COLO668 (cell line): ENCODE measurements around the gene CCDC106.

Experiments used
- DNase-seq: peaks from one replicate; lab custom pipeline; 2025; ENCODE audit not compliant: unreplicated experiment; lab: John Stamatoyannopoulos, UW

CCDC106 gene

GRCh38 chr19:55667958-55668357 is 19.9 kb downstream of the CCDC106 start:
- DNase-seq: no peak

DNA sequence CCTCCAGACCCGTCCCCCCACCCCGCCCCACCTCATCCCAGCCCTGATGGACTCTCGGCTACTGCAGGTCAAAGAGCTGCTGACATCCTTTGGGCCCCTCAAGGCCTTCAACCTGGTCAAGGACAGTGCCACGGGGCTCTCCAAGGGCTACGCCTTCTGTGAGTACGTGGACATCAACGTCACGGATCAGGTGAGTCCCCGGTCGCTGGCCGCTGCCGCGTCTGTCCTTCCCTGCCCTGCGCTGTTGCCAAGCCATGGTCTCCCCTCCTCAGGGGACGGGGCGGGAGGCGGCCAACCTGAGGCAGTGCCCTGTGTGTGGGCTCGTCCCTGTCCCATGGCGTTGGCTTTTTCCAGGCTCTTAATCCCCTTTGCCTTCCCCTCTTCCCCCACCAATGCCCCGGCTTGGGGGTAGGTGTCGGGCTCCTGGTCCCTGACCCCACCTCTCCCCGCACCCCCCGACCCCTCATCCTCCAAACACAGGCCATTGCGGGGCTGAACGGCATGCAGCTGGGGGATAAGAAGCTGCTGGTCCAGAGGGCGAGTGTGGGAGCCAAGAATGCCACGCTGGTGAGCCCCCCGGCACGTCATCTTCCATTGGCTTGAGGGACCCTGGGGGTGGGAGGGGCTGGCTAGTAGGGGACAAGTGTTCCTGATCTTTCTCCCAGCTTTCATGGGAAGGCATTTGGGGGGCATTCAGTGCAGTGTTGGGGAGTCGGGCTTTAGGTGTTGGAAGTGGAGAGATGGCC is 20.8 kb downstream of the CCDC106 start:
- no peak for DNase-seq

- no peak for DNase-seq
These were observed 21.6 kb downstream of the CCDC106 start for GRCh38 chr19:55669418-55670279.

- DNase-seq: peak; percentile 1
These were observed 22.5 kb downstream of the CCDC106 start for GRCh38 chr19:55670280-55671053.

- no peak for DNase-seq
These were observed 23.0 kb downstream of the CCDC106 start for GRCh38 chr19:55671054-55671378.

GRCh38 chr19:55672418-55672817 is 24.4 kb downstream of the CCDC106 start:
- DNase-seq: no peak

DNA sequence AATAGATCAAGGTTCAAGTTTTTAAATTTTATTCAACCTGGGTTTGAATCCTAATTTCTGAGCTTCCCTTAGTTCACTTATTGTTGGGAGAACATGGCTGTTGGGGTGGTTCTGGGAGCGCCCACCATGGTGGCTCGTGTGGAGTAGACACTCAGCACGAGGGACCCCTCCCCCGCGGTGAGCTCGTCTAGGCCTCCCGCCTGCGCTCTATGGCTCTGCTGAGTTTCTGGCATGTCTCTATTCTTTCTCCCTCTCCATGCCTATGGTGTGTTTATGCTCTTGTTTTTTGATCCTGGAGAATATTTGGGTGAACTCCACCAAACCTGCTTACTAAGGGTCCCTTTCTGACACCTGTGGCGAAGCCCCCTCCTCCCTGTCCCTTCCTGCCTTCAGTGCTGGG is 25.5 kb downstream of the CCDC106 start:
- DNase-seq: no peak

DNA sequence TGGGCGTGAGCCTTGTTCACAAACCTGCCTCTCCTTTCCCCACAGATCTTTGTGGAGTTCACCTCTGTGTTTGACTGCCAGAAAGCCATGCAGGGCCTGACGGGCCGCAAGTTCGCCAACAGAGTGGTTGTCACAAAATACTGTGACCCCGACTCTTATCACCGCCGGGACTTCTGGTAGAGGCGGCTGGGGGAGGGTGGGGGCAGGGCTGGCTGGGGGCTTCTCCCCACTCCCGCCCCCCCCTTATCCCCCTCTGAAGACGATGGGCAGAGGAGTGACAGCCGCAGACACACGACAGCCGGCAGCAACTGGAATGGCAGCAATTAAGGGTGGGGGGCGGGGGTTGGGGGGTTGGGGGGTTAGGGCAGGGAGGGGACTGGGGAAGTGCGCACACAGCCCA is 25.9 kb downstream of the CCDC106 start:
- no peak for DNase-seq

- no peak for DNase-seq
These were observed 26.4 kb downstream of the CCDC106 start for GRCh38 chr19:55674459-55674840.

GRCh38 chr19:55674841-55675660 is 27.0 kb downstream of the CCDC106 start, which contains the start of gene EPN1:
EPN1 (plus strand) TSS chr19:55675226; CDS start chr19:55678628, 3,402 bp downstream.
- peak; percentile 97 for DNase-seq

DNA sequence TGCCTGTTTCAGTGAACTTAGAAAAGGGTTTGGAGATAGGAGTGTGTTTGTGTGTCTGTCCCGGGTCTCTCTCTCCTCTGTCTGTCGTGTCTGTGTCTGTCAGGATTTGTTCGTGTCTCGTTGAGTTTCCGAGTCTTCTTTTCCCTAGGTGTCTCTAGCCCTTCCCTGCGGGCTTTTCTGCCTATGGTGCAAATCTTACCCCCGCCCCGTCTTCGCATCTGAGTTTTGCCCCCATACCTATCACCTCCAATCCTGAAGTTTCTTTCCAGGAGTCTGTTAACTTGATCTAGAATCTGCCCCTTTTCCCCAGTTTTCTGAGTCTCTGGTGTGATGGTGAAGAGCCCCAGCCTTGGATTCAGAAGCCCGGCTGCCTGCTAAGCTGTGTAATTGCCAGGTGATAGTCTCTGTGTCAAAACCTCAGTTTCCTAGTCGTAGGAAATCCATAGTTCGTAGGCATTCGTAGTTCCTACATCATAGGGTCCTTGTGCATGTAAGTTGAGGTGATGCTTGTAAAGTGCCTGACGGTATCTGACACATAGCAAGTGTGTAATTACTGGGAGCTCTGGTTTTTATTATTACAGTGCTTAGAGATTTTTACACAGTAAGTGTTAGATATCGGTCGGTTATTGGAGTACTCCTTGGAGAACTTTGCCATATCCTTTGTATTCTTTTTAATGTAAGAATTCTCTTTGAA is 27.8 kb downstream of the CCDC106 start:
- no peak for DNase-seq

DNA sequence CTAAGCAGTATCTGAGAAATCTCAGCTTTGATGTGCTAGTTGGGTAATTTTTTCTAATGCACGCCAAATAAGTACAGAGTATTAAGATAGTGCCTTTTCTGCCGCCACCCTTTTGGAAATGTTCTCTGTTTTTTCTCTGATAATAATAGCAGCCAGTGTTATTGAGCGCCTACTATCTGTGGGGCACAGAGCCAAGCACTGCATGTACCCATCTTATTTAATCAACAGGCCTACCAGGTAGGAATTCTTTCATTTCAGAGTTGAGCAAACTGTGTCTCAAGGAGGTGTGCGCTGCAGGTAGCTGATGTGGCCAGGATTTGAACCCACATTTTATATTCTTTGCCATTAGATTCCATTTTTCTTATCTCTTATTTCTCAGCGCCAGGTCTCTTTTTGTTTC is 28.4 kb downstream of the CCDC106 start:
- DNase-seq: no peak

DNA sequence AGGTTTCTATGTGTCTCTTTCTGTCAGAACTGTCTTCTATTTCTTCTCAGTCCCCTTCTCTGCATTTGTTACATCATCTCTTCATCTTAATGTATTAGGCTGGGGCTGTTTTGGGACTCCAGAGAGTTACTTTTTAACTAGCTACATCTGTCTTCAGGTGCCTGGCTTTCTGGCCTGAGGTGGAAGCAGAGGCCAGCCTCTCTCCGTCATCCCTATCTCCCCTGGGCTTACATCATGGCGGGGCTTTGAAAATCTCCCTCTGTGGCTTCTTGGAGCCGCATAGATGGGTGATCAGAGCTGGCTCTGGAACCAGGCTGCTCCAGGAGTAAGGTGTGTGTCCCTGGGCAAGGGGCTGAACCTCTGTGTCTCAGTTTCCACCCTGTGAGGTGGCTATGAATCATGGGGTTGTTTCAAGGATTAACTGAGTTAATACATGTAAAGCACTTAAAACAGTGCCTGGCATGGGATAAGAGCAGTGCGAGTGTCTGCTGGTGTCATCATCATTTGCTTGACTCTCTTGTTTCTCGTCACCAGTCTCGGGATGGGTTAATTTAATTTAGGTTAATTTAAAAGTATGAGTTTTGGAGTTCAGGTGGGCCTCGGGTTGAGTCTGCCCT is 29.0 kb downstream of the CCDC106 start:
- no peak for DNase-seq

DNA sequence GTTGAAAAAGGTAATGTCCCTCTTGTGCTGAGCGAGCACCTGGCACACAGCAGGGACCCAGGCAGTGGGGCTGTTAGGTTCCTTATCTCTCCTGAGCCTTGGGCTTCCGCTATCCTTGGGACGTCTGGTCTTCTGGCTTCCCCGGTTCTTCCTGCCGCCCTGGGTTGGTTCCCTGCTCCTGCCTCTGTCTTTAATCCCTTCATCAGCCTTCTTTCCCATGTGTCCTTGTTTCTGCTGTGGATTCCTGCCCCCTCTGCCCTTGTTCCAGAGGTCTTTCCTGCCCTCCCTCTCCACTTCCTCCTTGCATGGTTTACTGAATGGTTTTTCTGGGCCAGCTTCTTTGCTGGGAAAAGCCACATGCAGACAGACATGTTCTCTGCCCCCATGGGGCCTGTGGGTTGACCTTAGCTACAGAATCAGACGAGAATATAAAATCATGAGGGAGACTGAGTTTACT is 29.6 kb downstream of the CCDC106 start:
- no peak for DNase-seq

DNA sequence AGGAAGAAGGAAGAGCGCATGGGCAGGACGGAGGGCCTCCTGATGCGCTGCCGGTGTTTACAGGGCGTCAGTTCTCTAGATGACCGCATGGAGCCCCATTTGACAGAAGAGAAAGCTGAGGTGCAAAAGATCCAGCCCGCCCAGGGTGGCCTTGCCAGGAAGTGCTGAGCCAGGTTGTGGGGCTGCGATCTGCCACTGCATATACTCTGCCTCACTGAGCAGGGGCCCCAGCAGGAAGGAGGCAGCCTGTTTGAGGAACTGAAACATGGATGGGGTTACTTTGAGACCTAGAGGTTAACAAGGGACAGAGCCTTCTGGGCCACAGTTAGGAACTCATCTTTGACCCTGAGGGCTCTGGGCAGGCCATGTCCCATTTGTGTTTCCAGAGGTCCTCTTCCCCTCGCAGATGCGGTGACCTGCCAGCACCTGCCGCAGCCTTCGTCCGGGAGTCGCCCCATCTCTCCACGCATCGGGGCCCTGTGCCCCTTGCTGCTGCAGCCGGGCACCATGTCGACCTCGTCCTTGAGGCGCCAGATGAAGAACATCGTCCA is 30.2 kb downstream of the CCDC106 start:
- DNase-seq: no peak

DNA sequence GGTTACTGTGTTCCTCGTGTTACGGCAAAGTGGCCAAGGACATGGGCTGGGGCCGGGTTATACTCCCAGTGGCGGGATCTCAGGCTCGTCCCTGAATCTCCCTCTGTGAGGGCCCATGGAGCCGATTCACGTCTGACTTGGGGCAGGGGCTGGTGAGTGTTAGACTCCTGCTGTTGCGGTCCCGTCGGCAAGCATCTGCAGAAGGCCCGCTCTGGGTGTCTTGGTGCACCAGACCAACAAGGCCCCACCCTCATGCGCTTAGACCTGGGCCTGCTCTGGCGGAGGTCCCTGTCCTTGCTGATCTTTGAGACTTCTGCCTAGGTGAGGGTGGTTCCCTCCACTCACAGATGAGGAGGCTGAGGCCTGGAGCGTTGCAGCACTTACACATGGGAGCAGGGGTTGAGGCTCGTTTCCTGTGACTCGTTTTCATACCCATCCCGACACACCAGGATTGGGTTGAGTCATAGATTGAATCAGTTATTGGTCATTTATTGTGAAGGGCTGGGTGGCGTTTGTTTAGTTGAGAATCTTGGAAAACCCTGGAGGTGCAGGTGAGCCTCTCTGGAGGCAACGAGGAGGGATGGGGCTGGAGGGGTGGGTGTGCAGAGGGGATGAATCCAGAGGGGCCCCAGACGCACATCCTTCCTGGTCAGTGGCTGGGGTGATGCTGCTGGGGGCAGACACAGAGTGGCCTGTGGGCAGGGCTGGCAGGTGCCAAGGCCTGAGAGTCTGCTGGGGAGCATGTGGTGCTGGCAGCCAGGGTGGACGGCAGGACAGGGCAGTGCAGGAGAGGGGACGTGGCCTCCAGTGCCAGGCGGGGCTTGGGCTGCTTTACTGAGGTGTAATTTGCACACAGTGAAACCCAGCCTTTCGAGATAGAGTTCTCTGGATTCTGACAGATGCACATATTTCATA is 31.6 kb downstream of the CCDC106 start:
- DNase-seq: no peak

- no peak for DNase-seq
These were observed 32.5 kb downstream of the CCDC106 start for GRCh38 chr19:55680339-55681130.
